KMS-11 (cell line): ENCODE data around the gene PPARA.

ENCODE experiments used
- H2AFZ ChIP-seq: fragments of 200-600 bp; sonication (generic); 2 replicates; pipeline ENCODE4 v1.6.1; 2016; ENCODE audit warnings: antibody characterized with exemption, mixed run types, low read depth
- H3K27ac ChIP-seq: fragments of 200-600 bp; sonication (generic); 2 replicates; pipeline ENCODE4 v1.6.1; 2016; ENCODE audit warnings: mild to moderate bottlenecking, mixed run types
- H3K27me3 ChIP-seq: fragments of 200-600 bp; sonication (generic); 2 replicates; pipeline ENCODE4 v1.6.1; 2017; ENCODE audit warnings: mild to moderate bottlenecking, low read depth, mixed run types, moderate library complexity; ENCODE audit not compliant: insufficient read depth
- H3K36me3 ChIP-seq: fragments of 200-600 bp; sonication (generic); 2 replicates; pipeline ENCODE4 v1.6.1; 2017; ENCODE audit warnings: mild to moderate bottlenecking, mixed run types; ENCODE audit not compliant: insufficient read depth
- H3K4me1 ChIP-seq: fragments of 200-600 bp; sonication (generic); 2 replicates; pipeline ENCODE4 v1.6.1; 2016; ENCODE audit warnings: mild to moderate bottlenecking, low read depth, mixed run types; ENCODE audit not compliant: poor library complexity, severe bottlenecking
- H3K4me2 ChIP-seq: fragments of 200-600 bp; sonication (generic); 2 replicates; pipeline ENCODE4 v1.7.0; 2016; ENCODE audit warnings: mild to moderate bottlenecking, mixed run types
- H3K4me3 ChIP-seq: fragments of 200-600 bp; sonication (generic); IDR thresholded peaks from 2 replicates; pipeline ENCODE4 v1.6.1; 2017; ENCODE audit warnings: low read depth, low read length, mixed read lengths; ENCODE audit not compliant: insufficient read depth
- H3K79me2 ChIP-seq: fragments of 200-600 bp; sonication (generic); 2 replicates; pipeline ENCODE4 v1.6.1; 2016; ENCODE audit warnings: low read depth, mixed run types; ENCODE audit not compliant: insufficient read depth
- H3K9ac ChIP-seq: fragments of 200-600 bp; sonication (generic); 2 replicates; pipeline ENCODE4 v1.6.1; 2016; ENCODE audit warnings: mild to moderate bottlenecking, mixed run types
- H4K20me1 ChIP-seq: fragments of 200-600 bp; sonication (generic); 2 replicates; pipeline ENCODE4 v1.6.1; 2016; ENCODE audit warnings: mild to moderate bottlenecking, mixed run types; ENCODE audit not compliant: insufficient read depth
- CTCF ChIP-seq: fragments of 200-600 bp; sonication (generic); conservative IDR thresholded peaks from 2 replicates; pipeline ENCODE4 v1.6.1; 2017; ENCODE audit warnings: low read depth, mild to moderate bottlenecking, antibody characterized with exemption, low read length, moderate library complexity, mixed read lengths

PPARA gene

GRCh38 chr22:46139895-46140350, 10.4 kb upstream of the PPARA start:
- H4K20me1 ChIP-seq = no peaks in the 10 kb centered on the region
- no peaks in the 10 kb centered on the region for H3K4me1 ChIP-seq
- no peak for TF ChIP-seq CTCF
- H3K27ac ChIP-seq = no peak overlapping the region
- H3K36me3 ChIP-seq = no peaks in the 10 kb centered on the region
- H2AFZ ChIP-seq = no peak overlapping the region
- no peaks in the 10 kb centered on the region; the same call in 1 of the 2 replicates for H3K27me3 ChIP-seq
- H3K79me2 ChIP-seq = no peaks in the 10 kb centered on the region
- H3K9ac ChIP-seq = no peak overlapping the region
- H3K4me3 ChIP-seq = no peak overlapping the region
- H3K4me2 ChIP-seq = no peak overlapping the region

GRCh38 chr22:46140989-46141928, 9.1 kb upstream of the PPARA start:
- H3K27ac ChIP-seq = no peak overlapping the region
- H3K36me3 ChIP-seq = no peaks in the 10 kb centered on the region
- H3K9ac ChIP-seq = no peak overlapping the region
- no peaks in the 10 kb centered on the region for H3K4me1 ChIP-seq
- no peak for TF ChIP-seq CTCF
- H3K27me3 ChIP-seq = peaks cover 10% of the 10 kb centered on the region
- no peaks in the 10 kb centered on the region for H3K79me2 ChIP-seq
- no peak overlapping the region for H2AFZ ChIP-seq
- H3K4me2 ChIP-seq = no peak overlapping the region
- no peak overlapping the region for H3K4me3 ChIP-seq
- H4K20me1 ChIP-seq = no peaks in the 10 kb centered on the region

GRCh38 chr22:46142548-46143490, 7.5 kb upstream of the PPARA start:
- H3K36me3 ChIP-seq = no peaks in the 10 kb centered on the region
- no peak overlapping the region for H3K9ac ChIP-seq

More at GRCh38 chr22:46142548-46143490, 7.5 kb upstream of the PPARA start:
- no peaks in the 10 kb centered on the region for H3K79me2 ChIP-seq
- H3K27me3 ChIP-seq = peaks cover 23% of the 10 kb centered on the region
- no peak overlapping the region for H3K4me3 ChIP-seq
- no peak overlapping the region for H3K27ac ChIP-seq
- H2AFZ ChIP-seq = no peak overlapping the region
- TF ChIP-seq CTCF = no peak
- H4K20me1 ChIP-seq = no peaks in the 10 kb centered on the region
- no peaks in the 10 kb centered on the region for H3K4me1 ChIP-seq
- no peak overlapping the region for H3K4me2 ChIP-seq
